K562 (cell line): ENCODE results near the gene MINPP1.

ENCODE experiments used
- EP300 ChIP-seq: IDR thresholded peaks from 2 replicates; pipeline ENCODE4 v1.6.1; 2012; ENCODE audit warnings: low read length, improper control_type of control experiment
- SMARCE1 ChIP-seq: fragments of 450-650 bp; IDR thresholded peaks from 2 replicates; pipeline ENCODE4 v1.7.1; 2016; ENCODE audit warnings: mild to moderate bottlenecking
- VEZF1 ChIP-seq: fragments of 200-800 bp; sonication (Bioruptor generic); IDR thresholded peaks from 2 replicates; pipeline ENCODE4 v1.6.1; 2017; ENCODE audit warnings: missing genetic modification characterization, missing compliant biosample characterization
- ZNF589 ChIP-seq: fragments of 200-800 bp; sonication (Bioruptor generic); IDR thresholded peaks from 2 replicates; pipeline ENCODE4 v1.6.1; 2016; ENCODE audit warnings: low read depth, missing genetic modification characterization, missing compliant biosample characterization

DNA sequence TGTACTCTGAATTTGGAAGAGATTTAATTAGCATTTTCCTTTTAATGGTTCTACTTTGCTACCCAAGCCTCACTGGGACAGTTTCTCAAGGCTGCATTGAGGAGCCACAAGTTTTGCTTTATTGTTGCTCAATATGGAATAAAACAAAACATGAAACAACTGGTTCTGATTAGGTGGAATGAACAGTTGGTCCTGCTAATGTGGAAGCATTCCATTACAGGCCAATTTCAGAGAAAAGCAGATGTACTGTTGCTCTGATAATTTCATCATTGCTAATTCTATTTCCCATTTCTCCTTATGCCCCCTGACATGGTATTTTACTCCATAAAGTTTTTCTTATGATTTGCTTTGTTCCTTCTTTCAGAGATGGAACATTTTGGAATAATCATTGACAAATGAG is 89.0 kb downstream of the MINPP1 start:
- no peak for TF ChIP-seq VEZF1 (CRISPR knock-in tag)
- TF ChIP-seq ZNF589 (CRISPR knock-in tag): no peak
- TF ChIP-seq SMARCE1: no peak
- no peak for TF ChIP-seq EP300
